ENCODE measurements around the gene TBC1D32.

DNA sequence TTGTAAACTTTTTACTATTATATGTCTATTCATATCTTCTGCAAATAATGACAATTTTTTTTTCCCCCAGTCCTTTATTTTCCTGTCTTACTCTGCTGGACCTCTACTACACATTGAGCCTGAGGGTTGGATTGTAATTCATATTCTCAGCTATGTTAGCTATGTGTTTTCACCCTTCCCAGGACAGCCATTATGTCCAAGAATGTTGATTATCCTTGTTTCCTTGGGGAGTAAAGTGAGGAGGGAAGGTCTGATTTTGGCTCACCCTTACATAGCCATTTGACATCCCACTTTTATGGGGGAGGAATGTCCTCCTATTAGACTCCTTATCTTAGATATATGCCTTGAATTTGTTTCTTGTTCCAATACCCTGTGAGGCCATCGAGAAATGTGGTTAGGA lies 17.6 kb upstream of the TBC1D32 start:
- TF ChIP-seq, protein P1, sequence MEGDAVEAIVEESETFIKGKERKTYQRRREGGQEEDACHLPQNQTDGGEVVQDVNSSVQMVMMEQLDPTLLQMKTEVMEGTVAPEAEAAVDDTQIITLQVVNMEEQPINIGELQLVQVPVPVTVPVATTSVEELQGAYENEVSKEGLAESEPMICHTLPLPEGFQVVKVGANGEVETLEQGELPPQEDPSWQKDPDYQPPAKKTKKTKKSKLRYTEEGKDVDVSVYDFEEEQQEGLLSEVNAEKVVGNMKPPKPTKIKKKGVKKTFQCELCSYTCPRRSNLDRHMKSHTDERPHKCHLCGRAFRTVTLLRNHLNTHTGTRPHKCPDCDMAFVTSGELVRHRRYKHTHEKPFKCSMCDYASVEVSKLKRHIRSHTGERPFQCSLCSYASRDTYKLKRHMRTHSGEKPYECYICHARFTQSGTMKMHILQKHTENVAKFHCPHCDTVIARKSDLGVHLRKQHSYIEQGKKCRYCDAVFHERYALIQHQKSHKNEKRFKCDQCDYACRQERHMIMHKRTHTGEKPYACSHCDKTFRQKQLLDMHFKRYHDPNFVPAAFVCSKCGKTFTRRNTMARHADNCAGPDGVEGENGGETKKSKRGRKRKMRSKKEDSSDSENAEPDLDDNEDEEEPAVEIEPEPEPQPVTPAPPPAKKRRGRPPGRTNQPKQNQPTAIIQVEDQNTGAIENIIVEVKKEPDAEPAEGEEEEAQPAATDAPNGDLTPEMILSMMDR (conservative IDR thresholded peaks at IDR 0.05): no peak
- TF ChIP-seq EZH2 (IDR thresholded peaks at IDR 0.05; ENCODE audit: low read depth): no peak
